HUES6 (cell line): ENCODE data around the gene ING3.

Source experiments
- H3K27ac ChIP-seq: 2 replicates; pipeline ENCODE4 v1.7.0; 2013; ENCODE audit warnings: low read depth, mild to moderate bottlenecking, low read length, inconsistent platforms
- H3K27me3 ChIP-seq: 2 replicates; pipeline ENCODE4 v1.6.1; 2013; ENCODE audit warnings: low read length; ENCODE audit not compliant: control insufficient read depth, insufficient read depth
- H3K36me3 ChIP-seq: 2 replicates; pipeline ENCODE4 v1.6.1; 2013; ENCODE audit warnings: low read length; ENCODE audit not compliant: control insufficient read depth, insufficient read depth
- H3K4me1 ChIP-seq: 2 replicates; pipeline ENCODE4 v1.6.1; 2013; ENCODE audit warnings: low read length; ENCODE audit not compliant: control insufficient read depth, insufficient read depth
- H3K4me3 ChIP-seq: 2 replicates; pipeline ENCODE4 v1.5.1; 2013; ENCODE audit warnings: low read depth, low read length
- H3K9ac ChIP-seq: one replicate; pipeline ENCODE4 v1.6.1; 2013; ENCODE audit warnings: mild to moderate bottlenecking, low read length
- H3K9me3 ChIP-seq: 2 replicates; pipeline ENCODE4 v1.6.1; 2013; ENCODE audit warnings: low read depth, low read length; ENCODE audit not compliant: control insufficient read depth, insufficient read depth

ING3 gene

DNA sequence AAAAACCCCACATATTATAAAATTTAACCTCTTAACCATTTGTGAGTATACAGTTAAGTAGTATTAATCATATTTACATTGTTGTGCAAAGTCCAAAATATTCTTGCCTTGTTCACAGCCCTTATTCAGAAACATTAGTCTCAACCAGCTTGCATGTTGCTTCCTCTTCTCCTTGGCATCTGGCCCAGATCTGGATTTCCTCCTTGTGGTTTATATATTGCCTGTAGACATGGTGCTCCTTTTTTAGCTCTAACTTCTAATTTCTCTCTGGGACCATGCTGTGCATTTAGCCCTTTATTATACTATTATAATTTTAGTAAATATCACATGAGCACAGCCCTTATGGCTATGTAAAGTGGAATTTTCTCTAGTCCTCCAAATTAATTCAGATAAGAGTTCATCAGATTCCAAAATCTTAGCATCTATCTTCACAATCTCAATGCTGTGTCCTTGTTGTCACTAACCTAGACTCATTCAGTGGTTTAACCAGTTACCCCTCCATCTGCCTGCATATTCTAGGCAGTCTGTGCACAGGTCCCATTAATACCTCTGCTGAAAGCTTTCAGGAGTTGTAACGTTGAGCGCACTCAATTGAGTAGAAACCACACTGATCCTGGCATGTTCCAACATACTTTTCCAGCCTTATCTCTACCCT, 45.9 kb downstream of the ING3 start:
- H3K9me3 ChIP-seq, result no peaks in the 10 kb centered on the region
- H3K9ac ChIP-seq, result no peak overlapping the region
- H3K36me3 ChIP-seq, result no peaks in the 10 kb centered on the region
- no peaks in the 10 kb centered on the region for H3K27me3 ChIP-seq
- no peak overlapping the region for H3K27ac ChIP-seq
- no peaks in the 10 kb centered on the region for H3K4me1 ChIP-seq
- H3K4me3 ChIP-seq, result no peak overlapping the region

DNA sequence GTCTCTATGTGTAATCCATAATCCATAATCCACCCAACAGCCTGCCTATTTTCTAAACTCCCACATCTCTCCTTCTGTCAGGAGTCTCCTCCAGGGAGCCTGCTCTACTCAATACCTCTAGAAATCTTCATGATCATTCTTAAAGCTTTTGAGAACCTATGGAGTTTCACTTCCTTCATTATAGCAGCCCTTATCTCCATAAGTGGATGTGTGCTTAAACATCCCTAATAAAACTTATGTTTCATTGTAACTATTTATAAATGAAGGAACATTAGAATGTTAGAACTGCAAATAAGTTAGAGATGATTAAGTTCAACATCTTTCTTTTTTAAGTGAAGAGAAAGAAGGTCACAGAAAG, 46.4 kb downstream of the ING3 start:
- Histone ChIP-seq H3K9ac (no peak overlapping the region), H3K36me3 (no peaks in the 10 kb centered on the region), H3K27ac (no peak overlapping the region), H3K4me3 (no peak overlapping the region), H3K9me3 (no peaks in the 10 kb centered on the region), H3K4me1 (no peaks in the 10 kb centered on the region), H3K27me3 (no peaks in the 10 kb centered on the region)

DNA sequence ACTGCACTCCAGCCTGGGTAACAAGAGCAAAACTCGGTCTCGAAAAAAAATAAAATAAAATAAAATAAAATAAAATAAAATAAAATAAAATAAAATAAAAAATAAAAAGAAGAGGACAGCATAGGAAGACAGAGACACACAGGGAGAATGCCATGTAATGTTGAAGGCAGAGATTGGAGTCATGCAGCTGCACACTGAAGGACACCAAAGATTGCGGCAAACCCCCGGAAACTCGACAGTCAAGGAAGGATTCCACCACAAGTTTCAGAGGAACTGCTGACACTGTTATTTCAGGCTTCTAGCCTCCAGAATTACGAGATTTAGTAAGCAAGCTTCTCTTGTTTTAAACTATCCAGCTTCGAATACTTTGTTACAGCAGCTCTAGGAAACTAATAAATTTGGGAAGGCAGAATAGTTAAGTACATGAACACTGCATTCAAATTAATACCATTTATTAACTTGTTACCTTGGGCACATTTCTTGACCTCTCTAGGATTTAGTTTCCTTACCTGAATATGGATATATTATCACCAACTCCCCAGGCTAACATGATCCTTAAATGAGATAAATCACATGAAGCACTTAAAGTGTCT, 47.4 kb downstream of the ING3 start:
- Histone ChIP-seq H3K36me3 (no peaks in the 10 kb centered on the region), H3K9me3 (no peaks in the 10 kb centered on the region), H3K4me1 (no peaks in the 10 kb centered on the region), H3K27me3 (no peaks in the 10 kb centered on the region), H3K4me3 (no peak overlapping the region), H3K9ac (no peak overlapping the region), H3K27ac (no peak overlapping the region)

DNA sequence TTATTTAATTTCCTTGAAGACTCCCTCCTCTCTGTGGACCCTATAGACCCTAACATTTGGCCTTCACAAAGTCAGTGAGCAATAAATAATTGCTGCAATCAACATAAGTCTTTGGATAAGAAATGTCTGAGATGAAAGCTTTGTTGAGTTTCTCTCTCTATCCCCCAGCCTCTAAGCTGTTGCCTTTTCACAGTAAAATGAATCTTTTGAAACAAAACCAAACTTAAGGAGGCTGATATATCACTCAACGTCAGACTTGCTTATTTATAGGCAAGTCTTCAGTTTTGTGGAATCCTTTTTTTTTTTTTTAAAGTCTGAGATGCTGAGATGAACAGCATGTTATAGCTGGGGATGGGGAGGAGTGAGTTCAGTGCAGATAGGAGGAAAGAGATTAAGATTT, 47.9 kb downstream of the ING3 start:
- Histone ChIP-seq H3K4me3 (no peak overlapping the region), H3K9me3 (no peaks in the 10 kb centered on the region), H3K9ac (no peak overlapping the region), H3K27ac (no peak overlapping the region), H3K27me3 (no peaks in the 10 kb centered on the region), H3K4me1 (no peaks in the 10 kb centered on the region), H3K36me3 (no peaks in the 10 kb centered on the region)

DNA sequence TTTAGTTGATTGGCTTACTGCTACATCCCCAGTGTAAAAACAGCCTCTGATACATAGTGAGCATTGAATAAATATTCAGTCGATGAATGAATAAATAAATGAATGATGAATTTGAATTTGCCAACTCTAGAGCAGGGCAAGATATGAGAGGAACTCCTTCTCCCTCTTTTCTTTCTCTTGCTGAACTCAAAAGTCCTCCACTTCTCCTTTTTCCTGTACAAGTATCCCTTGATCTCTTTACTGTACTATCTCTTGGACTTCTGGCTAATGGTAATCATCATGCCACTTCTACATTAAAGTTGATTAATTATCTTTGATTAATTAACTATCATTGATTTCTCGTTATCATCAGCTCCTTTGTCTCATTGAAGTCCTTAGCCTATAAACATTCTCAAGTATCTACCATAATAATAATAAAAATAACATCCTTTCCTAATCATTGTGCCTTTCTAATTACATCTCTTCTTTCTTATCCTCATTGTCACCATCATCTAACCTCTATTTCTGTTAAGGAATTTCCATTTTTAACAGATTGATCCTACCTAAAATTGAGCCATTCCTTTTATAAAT, 48.5 kb downstream of the ING3 start:
- Histone ChIP-seq H3K36me3 (no peaks in the 10 kb centered on the region), H3K27ac (no peak overlapping the region), H3K9me3 (no peaks in the 10 kb centered on the region), H3K27me3 (no peaks in the 10 kb centered on the region), H3K9ac (no peak overlapping the region), H3K4me1 (no peaks in the 10 kb centered on the region), H3K4me3 (no peak overlapping the region)

DNA sequence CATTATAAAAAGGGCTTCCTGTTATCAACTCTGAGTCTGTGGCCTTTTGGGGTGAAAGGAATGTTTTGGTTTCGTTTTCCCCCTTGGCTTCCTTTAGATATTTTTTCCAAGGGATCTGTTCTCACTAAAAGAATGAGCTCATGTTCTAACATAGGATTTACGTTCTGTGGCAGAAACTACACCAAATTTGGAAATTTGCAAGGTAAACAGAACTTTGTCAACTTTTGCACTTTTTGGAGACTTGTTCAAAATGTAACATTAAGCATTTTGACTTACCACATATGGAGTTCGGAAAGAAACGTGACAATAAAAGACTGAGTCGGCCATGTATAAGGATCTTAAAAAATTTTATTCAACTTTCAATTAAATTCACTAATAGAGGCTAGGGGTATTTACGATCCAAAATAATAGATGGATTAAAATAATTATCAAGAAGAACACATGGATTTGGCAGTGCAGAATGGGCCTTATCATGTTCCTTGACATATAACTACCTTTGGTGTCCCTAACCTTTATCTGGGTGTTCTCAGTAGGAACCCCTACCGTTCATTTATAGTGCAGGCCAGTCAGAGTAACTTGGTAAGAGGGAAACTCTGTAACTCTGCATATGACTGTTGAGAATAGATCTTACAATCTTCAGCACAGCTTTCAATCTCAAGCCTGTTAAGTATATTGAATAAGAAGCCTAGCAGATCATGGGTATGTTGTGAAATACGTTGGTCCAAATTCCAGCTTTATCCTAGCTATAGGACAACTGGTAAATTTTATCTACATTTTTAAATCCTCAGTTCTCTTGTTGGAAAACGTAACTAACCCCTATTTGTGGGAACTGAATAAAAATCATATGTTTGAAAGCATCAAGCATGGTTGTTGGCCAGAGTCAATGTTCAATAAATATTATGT, 49.8 kb downstream of the ING3 start:
- H3K27ac ChIP-seq, result no peak overlapping the region
- no peaks in the 10 kb centered on the region for H3K4me1 ChIP-seq
- no peak overlapping the region for H3K4me3 ChIP-seq
- H3K9ac ChIP-seq, result no peak overlapping the region
- no peaks in the 10 kb centered on the region for H3K9me3 ChIP-seq
- no peaks in the 10 kb centered on the region for H3K27me3 ChIP-seq
- H3K36me3 ChIP-seq, result no peaks in the 10 kb centered on the region

DNA sequence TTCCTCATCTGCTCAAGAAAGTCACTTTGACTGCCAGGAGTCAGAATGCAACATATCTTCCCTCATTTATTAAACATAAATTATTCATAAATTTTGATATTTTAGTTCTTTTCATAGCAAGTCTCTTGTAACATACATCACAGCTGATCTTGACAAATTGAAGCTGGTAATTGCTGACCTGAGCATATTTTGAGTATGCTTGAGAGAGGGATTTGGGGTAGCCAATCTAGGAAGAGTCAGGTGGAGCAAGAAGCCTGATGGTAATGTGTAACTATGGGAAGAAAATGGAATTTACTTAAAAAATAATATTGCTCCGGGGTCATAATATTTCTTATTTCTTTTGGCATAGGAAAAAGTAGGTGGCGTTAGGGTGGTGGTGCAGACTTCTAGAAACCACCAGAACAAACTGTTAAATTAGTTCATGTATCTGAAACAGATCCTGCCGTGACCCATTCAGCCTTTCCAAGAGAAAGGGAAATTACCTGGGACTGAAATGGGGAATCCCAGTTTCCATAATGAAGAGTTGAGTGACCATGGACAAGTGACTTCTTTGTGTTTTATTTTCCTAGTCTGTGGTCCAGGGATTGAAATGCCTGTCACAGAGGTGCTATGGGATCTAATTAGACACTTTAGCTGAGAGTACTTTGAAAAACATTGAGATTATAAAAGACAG, 50.8 kb downstream of the ING3 start:
- no peak overlapping the region for H3K27ac ChIP-seq
- no peaks in the 10 kb centered on the region for H3K9me3 ChIP-seq
- H3K9ac ChIP-seq, result no peak overlapping the region
- no peaks in the 10 kb centered on the region for H3K27me3 ChIP-seq
- H3K4me1 ChIP-seq, result 0 out of 2 replicates have a peak, but pooled peaks cover 4% of the 10 kb centered on the region
- no peaks in the 10 kb centered on the region for H3K36me3 ChIP-seq
- H3K4me3 ChIP-seq, result no peak overlapping the region

DNA sequence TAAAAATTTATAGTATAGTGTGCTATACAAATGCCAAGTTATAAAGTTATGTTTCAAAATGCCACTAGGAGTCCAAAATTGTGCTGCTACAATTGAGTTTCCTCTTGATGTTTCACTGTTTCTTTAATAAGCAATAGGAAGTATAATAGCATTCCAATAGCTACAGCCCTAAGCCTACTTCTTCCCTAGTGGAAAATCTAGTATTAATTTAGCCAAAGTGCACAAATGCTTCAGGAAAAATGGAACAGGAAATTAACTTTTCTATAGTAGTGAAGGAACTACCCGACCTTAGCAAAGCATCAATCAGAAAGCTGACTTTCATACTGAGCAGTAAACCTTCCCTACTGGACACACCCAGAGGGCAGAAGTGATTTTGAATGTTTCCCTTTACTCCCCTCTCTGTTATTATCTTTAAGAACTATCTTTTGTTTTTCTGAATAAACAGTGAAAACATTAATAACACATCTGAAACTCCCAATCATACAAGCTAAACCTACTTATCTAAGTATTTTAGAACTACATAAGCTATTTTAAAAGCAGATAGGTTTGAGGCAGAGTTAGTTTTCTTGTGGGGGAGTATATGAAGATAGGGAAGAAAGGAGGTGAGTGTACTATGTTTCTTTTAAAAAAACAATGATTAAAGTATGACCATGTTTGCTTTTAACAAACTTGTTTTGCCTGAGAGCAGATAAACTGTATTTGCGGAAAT, 51.6 kb downstream of the ING3 start:
- no peak overlapping the region for H3K9ac ChIP-seq
- 0 out of 2 replicates have a peak, but pooled peaks cover 12% of the 10 kb centered on the region for H3K4me1 ChIP-seq
- H3K9me3 ChIP-seq, result no peaks in the 10 kb centered on the region
- H3K4me3 ChIP-seq, result no peak overlapping the region
- no peaks in the 10 kb centered on the region for H3K27me3 ChIP-seq
- no peaks in the 10 kb centered on the region for H3K36me3 ChIP-seq
- no peak overlapping the region for H3K27ac ChIP-seq

DNA sequence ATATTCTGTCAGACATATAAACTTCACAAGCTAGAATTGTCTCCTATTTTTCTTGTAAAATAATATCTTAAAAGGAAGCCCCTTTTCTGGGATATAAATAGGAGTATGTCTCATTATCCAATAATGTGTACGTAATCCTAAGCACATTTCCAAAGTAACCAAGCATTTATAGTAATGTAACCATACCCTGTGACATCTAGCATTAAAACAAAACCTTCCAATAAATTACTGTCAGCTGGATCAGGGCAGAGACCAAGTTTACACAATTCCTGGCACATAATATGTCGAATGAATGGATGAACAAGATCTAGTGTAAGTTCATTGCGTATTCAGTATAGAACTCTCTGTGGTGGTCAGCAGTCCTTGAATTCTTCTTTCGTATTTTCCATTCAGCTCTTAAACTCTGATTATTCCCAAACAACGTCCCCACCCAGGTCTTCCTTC, 52.2 kb downstream of the ING3 start:
- Histone ChIP-seq H3K4me1 (0 out of 2 replicates have a peak, but pooled peaks cover 12% of the 10 kb centered on the region), H3K9me3 (no peaks in the 10 kb centered on the region), H3K27ac (no peak overlapping the region), H3K4me3 (no peak overlapping the region), H3K27me3 (no peaks in the 10 kb centered on the region), H3K36me3 (no peaks in the 10 kb centered on the region), H3K9ac (no peak overlapping the region)

DNA sequence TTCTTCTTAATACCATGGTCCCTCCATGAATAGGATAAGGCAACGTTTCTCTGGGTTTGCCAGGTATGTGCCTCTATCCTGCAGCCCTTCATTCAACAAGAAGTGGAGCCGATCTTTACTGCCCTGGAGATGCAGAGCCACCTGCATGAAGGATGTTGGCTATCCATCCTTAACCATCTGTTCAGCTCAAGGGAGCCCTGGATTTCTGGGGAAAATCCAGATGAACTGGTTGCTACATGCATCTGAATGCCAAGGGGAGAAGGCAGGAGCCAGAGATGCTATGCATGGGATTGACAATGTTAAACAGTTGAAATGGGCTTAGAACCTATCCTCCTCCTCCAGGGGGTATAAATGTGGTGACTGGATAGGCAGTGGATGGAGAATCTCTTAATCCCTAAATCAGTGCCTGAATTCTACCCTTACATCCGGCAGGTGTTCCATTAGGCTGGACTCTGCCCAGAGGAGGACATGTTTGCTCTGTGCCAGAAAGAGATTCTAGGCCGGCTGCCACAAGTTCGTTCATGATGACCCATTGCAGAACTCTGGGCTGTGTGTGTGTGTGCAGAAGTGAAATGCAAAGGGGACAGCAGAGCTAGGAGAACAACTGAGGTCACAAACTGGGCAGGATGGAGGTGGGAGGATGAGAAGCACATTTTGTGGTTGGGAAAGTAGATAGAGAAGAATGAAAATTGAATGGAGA, 53.6 kb downstream of the ING3 start:
- Histone ChIP-seq H3K4me3 (no peak overlapping the region), H3K36me3 (no peaks in the 10 kb centered on the region), H3K4me1 (0 out of 2 replicates have a peak, but pooled peaks cover 12% of the 10 kb centered on the region)

More for the DNA sequence above, 53.6 kb downstream of the ING3 start:
- Histone ChIP-seq H3K27ac (no peak overlapping the region), H3K9ac (no peak overlapping the region), H3K9me3 (no peaks in the 10 kb centered on the region), H3K27me3 (no peaks in the 10 kb centered on the region)
